HL-60/S4 (cell line): ENCODE results near the gene VCP.

Source experiments
- in situ Hi-C: fragments of 300-500 bp; cut with MboI; formaldehyde crosslinking; loops from 2 replicates; pipeline ENCODE4 v1.14.3; 2022; ENCODE audit warnings: low sequenced_read_pairs

The VCP gene

GRCh38 chr9:35103660-35104191, 31.3 kb upstream of the VCP start:
- in situ Hi-C loops, result no loop called here

GRCh38 chr9:35102769-35103659, 30.6 kb upstream of the VCP start, which contains the start of gene STOML2:
Gene STOML2, minus strand, starts transcription at chr9:35103131. Its CDS starts 37 bp downstream, at chr9:35103094.
- in situ Hi-C loops, result no loop called here

DNA sequence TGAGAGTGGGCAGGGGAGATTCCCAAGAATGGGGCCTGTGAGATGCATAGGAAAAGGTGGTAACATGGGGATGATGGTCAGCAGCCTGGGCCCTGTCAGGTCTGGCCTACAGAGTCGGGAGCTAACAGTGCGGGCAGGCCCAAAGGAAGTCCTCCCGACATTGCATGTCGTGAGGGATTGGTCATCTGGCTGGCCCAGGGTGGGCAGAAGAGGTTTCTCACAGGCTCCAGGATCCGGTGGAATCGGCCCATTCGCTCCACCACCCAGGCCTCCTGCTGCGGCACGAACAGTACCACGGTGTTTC, 30.0 kb upstream of the VCP start:
- in situ Hi-C loops, result no loop called here

DNA sequence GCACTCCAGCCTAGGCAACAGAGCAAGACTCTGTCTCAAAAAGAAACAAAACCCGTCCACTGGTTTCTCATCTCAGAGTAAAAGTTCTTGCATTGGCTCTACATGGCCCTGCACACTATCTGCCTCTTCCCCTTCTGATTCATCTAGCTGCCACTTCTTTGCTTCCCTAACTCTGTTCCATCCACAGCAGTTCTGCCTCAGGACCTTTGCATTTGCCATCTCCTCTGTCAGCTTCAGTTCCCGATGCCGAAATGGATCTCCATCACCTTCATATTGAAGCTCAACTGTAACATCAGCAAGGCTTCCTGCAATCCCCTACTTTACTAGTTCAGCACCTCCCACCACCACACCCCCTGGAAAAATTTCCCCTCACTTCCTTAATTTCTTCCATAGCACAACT, 25.1 kb upstream of the VCP start:
- in situ Hi-C loops, result no loop called here

DNA sequence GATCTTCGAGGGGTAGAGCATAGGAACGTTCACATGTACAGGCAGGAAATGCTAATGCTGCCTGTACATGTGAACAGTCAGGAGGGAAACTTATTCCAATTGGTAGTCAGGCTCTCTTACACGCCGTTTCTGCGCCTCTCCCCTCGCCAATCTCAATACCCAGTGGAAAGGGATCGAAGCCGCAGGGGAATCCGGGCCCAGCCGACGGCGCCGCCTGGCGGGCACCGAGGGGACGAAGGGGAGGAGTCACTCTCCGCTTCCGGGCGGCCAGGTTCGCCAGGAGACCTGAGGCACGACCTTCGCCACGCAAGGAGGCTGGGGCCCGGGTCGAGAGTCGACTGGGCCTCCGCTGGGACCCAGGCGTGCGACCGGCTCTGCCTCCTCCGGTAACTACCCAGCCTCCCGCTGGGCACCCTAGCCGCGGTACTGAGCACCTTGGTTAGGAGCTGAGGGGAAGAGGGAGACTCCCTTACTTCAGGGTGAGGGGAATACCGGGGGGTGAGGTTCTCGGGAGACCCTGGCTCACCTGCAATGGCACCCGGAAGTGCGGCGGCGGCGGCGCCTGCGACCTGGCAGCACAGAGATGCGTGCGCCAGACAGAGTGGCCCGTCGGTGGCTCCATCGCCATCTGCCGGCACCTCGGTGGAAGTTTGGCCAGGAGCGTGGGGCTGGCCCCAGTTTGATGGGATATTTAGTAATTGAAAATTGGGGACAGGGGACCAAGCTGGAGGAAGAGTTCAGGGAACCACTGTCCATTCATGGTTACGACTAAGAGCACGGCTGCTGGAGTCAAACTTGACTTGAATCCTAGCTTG, 23.8 kb upstream of the VCP start, which contains the start of gene PIGO:
PIGO (minus strand) TSS at position 557 of the 815 bp plus-strand sequence. CDS start 1,026 bp downstream, outside the sequence.
- in situ Hi-C loops, result no loop called here

GRCh38 chr9:35091536-35091935, 19.1 kb upstream of the VCP start:
- in situ Hi-C loops, result no loop called here

DNA sequence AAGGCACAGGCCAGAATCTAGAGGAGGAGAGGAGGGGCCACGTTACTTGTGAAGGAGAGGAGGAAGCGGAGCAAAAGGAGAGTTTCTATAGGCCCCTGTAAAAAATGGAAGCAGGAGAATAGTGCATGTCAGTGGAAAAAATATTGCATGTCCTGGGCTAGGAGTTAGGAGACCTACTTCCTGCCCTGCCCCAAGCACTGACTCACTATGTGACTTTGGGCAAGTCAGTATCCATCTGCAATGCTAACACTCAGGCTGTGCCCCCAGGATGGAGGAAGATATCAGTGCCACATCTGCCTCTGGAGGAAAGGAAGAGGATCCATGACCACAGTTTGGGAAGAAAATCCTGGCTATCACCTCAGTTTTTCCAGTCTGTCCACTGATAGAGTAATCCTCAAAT, 17.0 kb upstream of the VCP start:
- in situ Hi-C loops, result no loop called here

DNA sequence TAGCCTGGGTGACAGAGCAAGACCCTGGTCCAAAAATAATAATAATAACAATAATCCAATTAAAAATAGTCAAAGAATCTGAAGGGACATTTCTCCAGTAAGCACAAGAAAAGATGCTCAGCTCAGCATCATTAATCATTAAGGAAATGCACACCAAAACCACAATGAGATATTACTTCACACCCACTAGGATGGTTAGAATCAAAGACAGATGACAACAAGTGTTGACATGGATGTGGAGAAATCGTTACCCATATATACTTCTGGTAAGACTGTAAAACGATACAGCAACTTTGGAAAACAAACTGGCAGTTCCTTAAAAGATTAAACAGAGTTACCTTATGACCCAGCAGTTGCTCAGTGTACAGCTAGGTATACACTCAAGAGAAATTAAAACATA, 12.7 kb upstream of the VCP start:
- in situ Hi-C loops, result no loop called here

GRCh38 chr9:35079426-35080341, 7.3 kb upstream of the VCP start, which contains the start of gene FANCG:
Gene FANCG, minus strand, starts transcription at chr9:35079942. Its CDS starts 418 bp downstream, at chr9:35079524.
- in situ Hi-C loops, result no loop called here

DNA sequence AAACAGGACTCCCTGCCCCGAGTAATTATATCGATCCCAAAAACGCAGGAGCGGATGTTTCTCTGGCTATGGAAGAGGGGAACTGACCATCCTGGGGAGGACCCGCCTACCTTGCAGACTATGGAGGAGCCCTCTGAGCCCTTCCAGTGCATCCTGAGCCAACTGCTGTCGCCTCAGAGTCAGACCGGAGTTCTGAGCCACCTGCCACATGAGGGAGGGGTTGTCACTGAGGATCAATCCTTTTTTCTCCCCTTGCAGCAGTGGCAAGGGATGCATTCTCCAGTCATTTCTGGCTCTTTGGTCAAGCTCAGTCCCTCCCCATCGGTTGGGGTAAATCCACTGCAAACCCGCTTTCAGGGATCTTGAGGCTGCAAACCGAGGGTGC, 6.6 kb upstream of the VCP start:
- in situ Hi-C loops, result no loop called here

- in situ Hi-C loops, result no loop called here
Measured at GRCh38 chr9:35078066-35078465, 5.6 kb upstream of the VCP start.

- in situ Hi-C loops, result no loop called here
Measured at GRCh38 chr9:35076848-35077247, 4.4 kb upstream of the VCP start.

- in situ Hi-C loops, result no loop called here
Measured at GRCh38 chr9:35075358-35075757, 2.9 kb upstream of the VCP start.

DNA sequence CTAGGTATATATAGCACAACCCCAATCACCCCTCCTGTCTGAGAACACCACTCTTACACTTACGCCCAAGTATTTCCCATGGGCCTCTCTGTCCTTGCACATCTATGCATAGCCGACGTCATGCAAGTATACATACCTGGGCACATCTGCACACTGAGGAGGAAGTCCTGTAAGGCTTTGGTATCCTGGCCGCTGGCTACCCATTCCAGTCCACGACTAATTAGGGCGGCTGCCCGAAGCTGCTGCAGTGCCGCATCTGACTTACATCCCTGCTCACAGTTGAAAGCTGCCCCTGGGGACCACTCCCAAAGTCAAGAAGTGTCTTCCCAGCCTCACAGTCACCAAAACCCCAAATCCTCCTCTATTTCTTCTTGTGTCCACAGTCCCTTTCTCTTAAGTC, 2.4 kb upstream of the VCP start:
- in situ Hi-C loops, result no loop called here

- in situ Hi-C loops, result no loop called here
Measured at GRCh38 chr9:35074141-35074540, 1.7 kb upstream of the VCP start.

DNA sequence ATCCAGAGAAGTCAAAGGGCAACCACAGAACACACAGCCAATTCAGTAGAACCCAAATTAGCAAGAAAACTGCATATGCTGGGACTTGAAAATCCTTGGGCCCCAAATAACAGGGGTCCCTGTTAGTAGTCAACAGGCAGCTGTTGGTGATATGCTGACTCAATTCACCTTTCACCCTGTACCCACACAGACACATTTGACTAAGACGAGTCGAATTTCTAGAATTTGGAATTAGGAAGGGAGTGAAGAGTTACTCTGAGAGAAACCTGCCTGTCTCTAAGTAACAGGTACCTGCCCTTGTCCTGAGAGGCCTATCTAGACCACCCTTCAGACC, 821 bp upstream of the VCP start:
- in situ Hi-C loops, result no loop called here

- in situ Hi-C loops, result no loop called here
Measured at GRCh38 chr9:35071814-35072460, 488 bp downstream of the VCP start.

DNA sequence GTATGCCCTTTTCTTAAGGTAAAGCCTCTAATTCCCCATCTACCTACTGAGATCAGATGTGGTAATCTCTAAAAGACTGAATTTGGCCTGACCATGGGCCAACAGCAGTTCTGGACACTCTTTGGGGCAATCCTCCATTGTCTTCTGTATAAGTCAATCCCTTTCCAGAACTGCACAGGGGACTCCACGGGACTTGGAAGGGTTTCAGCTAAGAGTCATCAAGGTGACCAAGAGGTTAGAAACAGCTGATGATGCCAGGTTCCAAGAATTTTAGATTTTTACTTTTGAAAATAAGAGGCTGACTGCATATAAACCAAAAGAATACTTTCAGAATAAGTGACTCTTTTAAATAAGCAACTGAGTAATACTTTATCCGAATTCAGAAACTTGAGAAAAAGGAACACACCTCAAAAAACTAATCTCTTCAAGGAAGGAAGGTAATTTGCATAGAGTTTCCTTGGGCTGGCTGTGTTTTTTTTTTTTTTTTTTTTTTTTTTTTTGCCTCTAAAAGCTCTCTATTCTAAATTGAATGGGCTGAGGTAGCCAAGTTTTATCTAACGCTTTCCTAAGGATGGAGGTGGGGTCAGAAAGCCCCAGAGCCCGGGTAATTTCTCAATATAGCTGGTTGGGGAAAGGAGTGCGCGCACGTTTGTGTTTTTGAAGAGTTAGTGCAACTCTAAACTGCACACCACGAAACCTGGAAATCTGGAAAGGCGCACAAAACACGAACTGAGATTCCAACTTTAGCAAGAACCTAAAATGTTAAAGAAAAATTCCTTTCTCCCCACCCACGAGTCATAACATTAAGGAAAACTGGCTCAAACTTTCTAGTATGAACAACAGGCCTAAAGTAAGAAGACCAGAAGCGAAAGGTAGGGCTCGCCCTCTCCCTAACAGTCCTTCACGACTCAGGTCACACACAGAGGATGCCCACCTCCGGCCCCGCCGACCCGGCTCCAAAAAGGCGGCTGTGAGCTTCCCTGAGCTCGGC, 1.3 kb downstream of the VCP start:
- in situ Hi-C loops, result no loop called here

DNA sequence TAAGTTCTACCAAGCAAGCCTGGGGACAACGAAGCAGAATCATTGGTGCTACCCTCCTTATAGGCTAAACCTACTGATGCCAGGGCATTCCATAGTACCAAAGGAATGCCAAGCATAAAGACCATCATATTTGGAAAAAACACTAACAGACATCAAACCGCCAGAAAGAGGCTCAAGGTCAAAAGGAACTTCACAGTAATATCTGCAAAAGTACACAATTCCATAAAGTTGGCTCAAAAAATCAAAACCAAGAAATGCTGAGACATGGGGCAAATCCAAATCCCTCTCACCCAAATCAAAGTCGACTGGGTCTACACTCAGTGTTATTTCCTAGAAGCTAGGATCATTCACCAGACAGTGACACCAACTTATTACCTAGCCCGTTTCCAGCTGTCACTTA, 3.4 kb downstream of the VCP start:
- in situ Hi-C loops, result no loop called here
